ENCODE measurements around the gene HGFAC. TPM values are rescaled to one million over a fixed set of nuclear protein-coding genes. Genes with fewer than 3 reads are reported as not detected.

The HGFAC gene
- total RNA-seq, 1 experiment from 2014 or later: 1.3 TPM

DNA sequence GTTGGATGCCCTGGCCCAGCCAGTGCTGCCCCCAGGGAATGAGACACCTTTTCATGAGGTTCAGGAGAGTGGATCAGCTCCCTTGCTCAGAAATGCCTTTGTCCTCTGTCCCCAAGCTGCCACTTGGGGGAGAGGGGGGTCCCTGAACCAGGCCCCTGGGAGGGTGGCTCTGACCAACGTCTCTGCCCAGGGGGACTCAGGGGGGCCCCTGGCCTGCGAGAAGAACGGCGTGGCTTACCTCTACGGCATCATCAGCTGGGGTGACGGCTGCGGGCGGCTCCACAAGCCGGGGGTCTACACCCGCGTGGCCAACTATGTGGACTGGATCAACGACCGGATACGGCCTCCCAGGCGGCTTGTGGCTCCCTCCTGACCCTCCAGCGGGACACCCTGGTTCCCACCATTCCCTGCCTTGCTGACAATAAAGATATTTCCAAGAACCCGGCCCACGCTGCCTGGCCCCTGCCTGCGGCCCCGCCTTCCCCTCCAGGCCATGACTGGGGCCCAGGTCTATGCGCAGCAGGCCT lies 7.3 kb downstream of the HGFAC start:
- H2AFZ ChIP-seq: no peak overlapping the region

GRCh38 chr4:3449574-3450534 lies 8.1 kb downstream of the HGFAC start:
- no peaks in the 10 kb centered on the region for H3K27me3 ChIP-seq (ENCODE audit: insufficient read depth, low read depth)
- intact Hi-C loops (cut with micrococcal nuclease; ENCODE audit: unreplicated experiment): no loop called here
- H3K9me3 ChIP-seq (ENCODE audit: insufficient read depth, low read depth): no peaks in the 10 kb centered on the region
- BruUV-seq (replicated peaks): no TSS peak
- H3K36me3 ChIP-seq (ENCODE audit: low read depth): no peaks in the 10 kb centered on the region
- no peak for DNase-seq
- no peaks in the 10 kb centered on the region for H3K9me2 ChIP-seq (ENCODE audit: insufficient read depth)
- H3K4me2 ChIP-seq: no peak overlapping the region
- no peak for TF ChIP-seq EZH2 (IDR thresholded peaks at IDR 0.05; ENCODE audit: low read depth)
- TF ChIP-seq, protein P1, sequence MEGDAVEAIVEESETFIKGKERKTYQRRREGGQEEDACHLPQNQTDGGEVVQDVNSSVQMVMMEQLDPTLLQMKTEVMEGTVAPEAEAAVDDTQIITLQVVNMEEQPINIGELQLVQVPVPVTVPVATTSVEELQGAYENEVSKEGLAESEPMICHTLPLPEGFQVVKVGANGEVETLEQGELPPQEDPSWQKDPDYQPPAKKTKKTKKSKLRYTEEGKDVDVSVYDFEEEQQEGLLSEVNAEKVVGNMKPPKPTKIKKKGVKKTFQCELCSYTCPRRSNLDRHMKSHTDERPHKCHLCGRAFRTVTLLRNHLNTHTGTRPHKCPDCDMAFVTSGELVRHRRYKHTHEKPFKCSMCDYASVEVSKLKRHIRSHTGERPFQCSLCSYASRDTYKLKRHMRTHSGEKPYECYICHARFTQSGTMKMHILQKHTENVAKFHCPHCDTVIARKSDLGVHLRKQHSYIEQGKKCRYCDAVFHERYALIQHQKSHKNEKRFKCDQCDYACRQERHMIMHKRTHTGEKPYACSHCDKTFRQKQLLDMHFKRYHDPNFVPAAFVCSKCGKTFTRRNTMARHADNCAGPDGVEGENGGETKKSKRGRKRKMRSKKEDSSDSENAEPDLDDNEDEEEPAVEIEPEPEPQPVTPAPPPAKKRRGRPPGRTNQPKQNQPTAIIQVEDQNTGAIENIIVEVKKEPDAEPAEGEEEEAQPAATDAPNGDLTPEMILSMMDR (conservative IDR thresholded peaks at IDR 0.05): no peak
- peaks cover 4% of the 10 kb centered on the region; the same call in 1 of the 2 replicates for H3F3A ChIP-seq (ENCODE audit: insufficient read depth, low read depth)
- no peaks in the 10 kb centered on the region for H4K20me1 ChIP-seq (ENCODE audit: insufficient read depth)
- CTCF ChIA-PET: interaction anchor here (0.6 kb wide), 1 partner anchor 112 kb away, joined by 4 read pairs; no protein-coding TSS in a partner anchor
- no peak overlapping the region for H2AFZ ChIP-seq
- H3K27ac ChIP-seq: no peak overlapping the region
- no peaks in the 10 kb centered on the region for H3K79me2 ChIP-seq (ENCODE audit: low read depth)
- POLR2A ChIA-PET (ENCODE audit: unreplicated experiment): no interaction called here
- H3K4me1 ChIP-seq (replicated peaks; ENCODE audit: insufficient read depth): peaks cover 10% of the 10 kb centered on the region
- H3K4me3 ChIP-seq: no peak overlapping the region

More for the DNA sequence above, 7.3 kb downstream of the HGFAC start:
- Histone ChIP-seq H3F3A (ENCODE audit: insufficient read depth, low read depth) (peaks cover 4% of the 10 kb centered on the region; the same call in 1 of the 2 replicates), H3K4me1 (replicated peaks; ENCODE audit: insufficient read depth) (peaks cover 10% of the 10 kb centered on the region), H3K4me3 (no peak overlapping the region), H3K4me2 (no peak overlapping the region), H3K9me3 (ENCODE audit: insufficient read depth, low read depth) (no peaks in the 10 kb centered on the region), H3K36me3 (ENCODE audit: low read depth) (no peaks in the 10 kb centered on the region), H4K20me1 (ENCODE audit: insufficient read depth) (no peaks in the 10 kb centered on the region), H3K79me2 (ENCODE audit: low read depth) (no peaks in the 10 kb centered on the region), H3K27me3 (ENCODE audit: insufficient read depth, low read depth) (no peaks in the 10 kb centered on the region), H3K27ac (no peak overlapping the region), H3K9me2 (ENCODE audit: insufficient read depth) (no peaks in the 10 kb centered on the region)
- CTCF ChIA-PET: no interaction called here
- TF ChIP-seq, protein P1 (conservative IDR thresholded peaks at IDR 0.05): no peak
- no peak for TF ChIP-seq EZH2 (IDR thresholded peaks at IDR 0.05; ENCODE audit: low read depth)
- POLR2A ChIA-PET (ENCODE audit: unreplicated experiment): no interaction called here
- BruUV-seq (replicated peaks): no TSS peak
- intact Hi-C loops (cut with micrococcal nuclease; ENCODE audit: unreplicated experiment): no loop called here
- no peak for DNase-seq

DNA sequence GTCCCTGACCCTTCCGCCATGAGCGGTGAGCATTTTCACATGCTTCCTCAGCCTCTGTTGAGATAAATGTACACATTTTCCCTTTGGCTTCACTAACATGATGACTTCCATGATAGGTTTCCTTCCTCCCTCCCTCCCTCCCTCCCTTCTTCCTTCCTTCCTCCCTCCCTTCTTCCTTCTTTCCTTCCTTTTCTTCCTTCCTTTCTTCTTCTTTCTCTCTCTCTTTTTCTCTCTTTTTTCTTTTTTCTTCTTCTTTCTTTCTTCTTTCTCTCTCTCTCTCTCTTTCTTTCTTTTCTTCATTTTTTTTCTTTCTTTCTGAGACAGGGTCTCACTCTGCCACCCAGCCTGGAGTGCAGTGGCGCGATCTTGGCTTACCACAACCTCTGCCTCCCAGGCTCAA lies 8.9 kb downstream of the HGFAC start:
- Histone ChIP-seq H2AFZ (no peak overlapping the region), H3K79me2 (ENCODE audit: low read depth) (no peaks in the 10 kb centered on the region), H3K4me3 (no peak overlapping the region), H3F3A (ENCODE audit: insufficient read depth, low read depth) (peaks cover 4% of the 10 kb centered on the region; the same call in 1 of the 2 replicates), H3K27me3 (ENCODE audit: insufficient read depth, low read depth) (no peaks in the 10 kb centered on the region), H3K27ac (no peak overlapping the region), H3K36me3 (ENCODE audit: low read depth) (no peaks in the 10 kb centered on the region), H3K9me2 (ENCODE audit: insufficient read depth) (no peaks in the 10 kb centered on the region), H4K20me1 (ENCODE audit: insufficient read depth) (no peaks in the 10 kb centered on the region), H3K4me2 (no peak overlapping the region), H3K4me1 (replicated peaks; ENCODE audit: insufficient read depth) (peaks cover 10% of the 10 kb centered on the region), H3K9me3 (ENCODE audit: insufficient read depth, low read depth) (no peaks in the 10 kb centered on the region)
- BruUV-seq (replicated peaks): no TSS peak
- POLR2A ChIA-PET (ENCODE audit: unreplicated experiment): no interaction called here
- CTCF ChIA-PET: interaction anchor here (0.6 kb wide), 1 partner anchor 113 kb away, joined by 4 read pairs; no protein-coding TSS in a partner anchor
- intact Hi-C loops (cut with micrococcal nuclease; ENCODE audit: unreplicated experiment): no loop called here
- TF ChIP-seq, protein P1 (conservative IDR thresholded peaks at IDR 0.05): no peak
- no peak for TF ChIP-seq EZH2 (IDR thresholded peaks at IDR 0.05; ENCODE audit: low read depth)
- no peak for DNase-seq

Measured in PC-9 (cell line).